ENCODE measurements around the gene VSTM2L. TPM values are rescaled to one million over a fixed set of nuclear protein-coding genes. Genes with fewer than 3 reads are reported as not detected.
A peak's percentile ranks its signal among the peaks of the same experiment; 100 is the strongest.

The VSTM2L gene
- total RNA-seq, 1 donor from 2014 or later = not detected

- no peak for TF ChIP-seq CTCF (IDR thresholded peaks at IDR 0.05)
- TF ChIP-seq POLR2AphosphoS5 (IDR thresholded peaks at IDR 0.05; ENCODE audit: insufficient read depth in 1 of 2, low read depth in 1 of 2) = no peak
- TF ChIP-seq POLR2A (IDR thresholded peaks at IDR 0.05) = no peak
- DNase-seq (ENCODE audit: extremely low spot score in 2 of 2) = peak in 1 of 2 donors; percentile 22
- intact Hi-C loops (cut with DNase I) = no loop called here
- Histone ChIP-seq H3K4me3 (no peak overlapping the region), H3K27ac (no peak overlapping the region), H3K36me3 (no peaks in the 10 kb centered on the region), H3K4me1 (no peaks in the 10 kb centered on the region), H3K9me3 (no peaks in the 10 kb centered on the region), H3K27me3 (no peaks in the 10 kb centered on the region)
Measured at GRCh38 chr20:37941992-37942391, 39.1 kb downstream of the VSTM2L start.

- H3K9me3 ChIP-seq = no peaks in the 10 kb centered on the region
- H3K4me1 ChIP-seq = no peaks in the 10 kb centered on the region
- H3K36me3 ChIP-seq = no peaks in the 10 kb centered on the region
- no peak overlapping the region for H3K4me3 ChIP-seq
- H3K27ac ChIP-seq = no peak overlapping the region
- DNase-seq (ENCODE audit: extremely low spot score in 2 of 2) = peak; percentile 40 to 47
- no peaks in the 10 kb centered on the region for H3K27me3 ChIP-seq
- intact Hi-C loops (cut with DNase I) = no loop called here
- TF ChIP-seq POLR2A (IDR thresholded peaks at IDR 0.05) (no peak), POLR2AphosphoS5 (IDR thresholded peaks at IDR 0.05; ENCODE audit: insufficient read depth in 1 of 2, low read depth in 1 of 2) (no peak)
Measured at GRCh38 chr20:37943033-37943432, 40.1 kb downstream of the VSTM2L start.

GRCh38 chr20:37943501-37944455 lies 40.9 kb downstream of the VSTM2L start:
- intact Hi-C loops (cut with DNase I) = no loop called here
- Histone ChIP-seq H3K4me1 (no peaks in the 10 kb centered on the region), H3K4me3 (no peak overlapping the region), H3K36me3 (no peaks in the 10 kb centered on the region), H3K9me3 (no peaks in the 10 kb centered on the region), H3K27me3 (no peaks in the 10 kb centered on the region), H3K27ac (no peak overlapping the region)
- no peak for TF ChIP-seq POLR2A (IDR thresholded peaks at IDR 0.05)
- TF ChIP-seq POLR2AphosphoS5 (IDR thresholded peaks at IDR 0.05; ENCODE audit: insufficient read depth in 1 of 2, low read depth in 1 of 2) = no peak
- TF ChIP-seq CTCF (IDR thresholded peaks at IDR 0.05) = no peak
- peak; percentile 52 to 89 for DNase-seq (ENCODE audit: extremely low spot score in 2 of 2)

GRCh38 chr20:37944456-37944981 lies 41.6 kb downstream of the VSTM2L start:
- H3K4me3 ChIP-seq = no peak overlapping the region
- H3K27me3 ChIP-seq = no peaks in the 10 kb centered on the region
- intact Hi-C loops (cut with DNase I) = no loop called here
- H3K27ac ChIP-seq = no peak overlapping the region
- H3K36me3 ChIP-seq = no peaks in the 10 kb centered on the region
- no peaks in the 10 kb centered on the region for H3K9me3 ChIP-seq
- DNase-seq (ENCODE audit: extremely low spot score in 2 of 2) = peak; percentile 58 to 94
- no peak for TF ChIP-seq CTCF (IDR thresholded peaks at IDR 0.05)
- TF ChIP-seq POLR2AphosphoS5 (IDR thresholded peaks at IDR 0.05; ENCODE audit: insufficient read depth in 1 of 2, low read depth in 1 of 2) = no peak
- no peak for TF ChIP-seq POLR2A (IDR thresholded peaks at IDR 0.05)
- no peaks in the 10 kb centered on the region for H3K4me1 ChIP-seq

GRCh38 chr20:37945091-37945547 lies 42.2 kb downstream of the VSTM2L start:
- intact Hi-C loops (cut with DNase I) = no loop called here
- H3K27ac ChIP-seq = no peak overlapping the region
- no peaks in the 10 kb centered on the region for H3K36me3 ChIP-seq
- no peaks in the 10 kb centered on the region for H3K27me3 ChIP-seq
- H3K4me1 ChIP-seq = no peaks in the 10 kb centered on the region
- DNase-seq (ENCODE audit: extremely low spot score in 2 of 2) = peak in 1 of 2 donors; percentile 84
- TF ChIP-seq POLR2AphosphoS5 (IDR thresholded peaks at IDR 0.05; ENCODE audit: insufficient read depth in 1 of 2, low read depth in 1 of 2) = no peak
- no peaks in the 10 kb centered on the region for H3K9me3 ChIP-seq
- no peak overlapping the region for H3K4me3 ChIP-seq

Measured in vagina (tissue), 2 donors.